GM12878 (cell line): Measurements from ENCODE around the gene SLC25A42. TPM values are rescaled to one million over a fixed set of nuclear protein-coding genes. Genes with fewer than 3 reads are reported as not detected.

Experiments used
- ATAC-seq: fragments of 200-7000 bp; cut with Tn5 transposase; 3 replicates; pipeline ENCODE4 v1.9.1; 2020; ENCODE audit warnings: mild to moderate bottlenecking, moderate library complexity
- BruUV-seq: library from RNA; stranded (reverse); fragments of 400-500 nt; replicated peaks from 2 replicates; lab custom pipeline; 2021; lab: Mats Ljungman, UMichigan
- CTCF ChIA-PET: fragments of 300-600 bp; sonication (Branson Sonifier 250); formaldehyde crosslinking; extraction: SDS; loops from one replicate; lab custom pipeline; 2021; ENCODE audit warnings: inconsistent platforms; lab: Yijun Ruan, JAX
- POLR2A ChIA-PET: fragments of 350-600 bp; formaldehyde crosslinking; extraction: SDS; loops from one replicate; lab custom pipeline; 2021; ENCODE audit warnings: inconsistent platforms; lab: Charles Lee
- RAD21 ChIA-PET: fragments of 300-600 bp; sonication (Branson Sonifier 250); formaldehyde crosslinking; loops from one replicate; lab custom pipeline; 2023; ENCODE audit warnings: antibody characterized with exemption; ENCODE audit not compliant: unreplicated experiment; lab: Charles Lee
- SMC1A ChIA-PET: fragments of 300-600 bp; sonication (Branson Sonifier 250); formaldehyde crosslinking; loops from one replicate; lab custom pipeline; 2023; ENCODE audit not compliant: unreplicated experiment, uncharacterized antibody; lab: Charles Lee
- DNase-seq: peaks from one replicate; pipeline ENCODE4 v3.0.0-alpha.2; 2011; ENCODE audit warnings: low read depth, low spot score
- FAIRE-seq: peaks from 3 replicates; lab custom pipeline; 2011; peaks lifted over from hg19 to GRCh38; lab: Jason Lieb, UNC
- H2AFZ ChIP-seq: 2 replicates; pipeline ENCODE4 v1.6.0; 2011; ENCODE audit warnings: low read depth, low read length, control low read depth; ENCODE audit not compliant: control insufficient read depth
- H3K27ac ChIP-seq: 2 replicates; pipeline ENCODE4 v1.5.1; 2011; ENCODE audit warnings: control low read depth; ENCODE audit not compliant: control insufficient read depth, insufficient read depth
- H3K27me3 ChIP-seq, 2 experiments: replicated peaks in 1 of 2; 2 replicates each; pipeline versions ENCODE4 v1.6.0 to v1.6.1; 2011; ENCODE audit warnings: low read length in 1 of 2; ENCODE audit not compliant: control insufficient read depth in 2 of 2, insufficient read depth in 2 of 2
- H3K36me3 ChIP-seq, 2 experiments: 2 replicates each; pipeline ENCODE4 v1.5.1; 2011; ENCODE audit warnings: low read length in 1 of 2; ENCODE audit not compliant: control insufficient read depth in 2 of 2, insufficient read depth in 2 of 2
- H3K4me1 ChIP-seq: 2 replicates; pipeline ENCODE4 v1.6.1; 2011; ENCODE audit warnings: mild to moderate bottlenecking, low read length, moderate library complexity, mixed read lengths; ENCODE audit not compliant: control insufficient read depth, insufficient read depth
- H3K4me2 ChIP-seq: 2 replicates; pipeline ENCODE4 v1.6.0; 2011; ENCODE audit warnings: control low read depth; ENCODE audit not compliant: control insufficient read depth, insufficient read depth
- H3K4me3 ChIP-seq: fragments of 200-600 bp; sonication (generic); 2 replicates; pipeline ENCODE4 v1.5.1; 2016
- H3K79me2 ChIP-seq: 2 replicates; pipeline ENCODE4 v1.6.0; 2011; ENCODE audit warnings: low read length; ENCODE audit not compliant: control insufficient read depth, insufficient read depth
- H3K9ac ChIP-seq: 2 replicates; pipeline ENCODE4 v1.8.0; 2011; ENCODE audit warnings: low read length, control low read depth, mixed read lengths; ENCODE audit not compliant: control insufficient read depth, insufficient read depth
- H3K9me3 ChIP-seq: replicated peaks from 3 replicates; pipeline ENCODE4 v1.5.1; 2011; ENCODE audit warnings: mild to moderate bottlenecking, low read length; ENCODE audit not compliant: control insufficient read depth, insufficient read depth
- H4K20me1 ChIP-seq: 2 replicates; pipeline ENCODE4 v1.6.0; 2011; ENCODE audit not compliant: control insufficient read depth, insufficient read depth
- CEBPB ChIP-seq, 2 experiments: fragments of 150-350 bp in 1 of 2; IDR thresholded peaks; 2 replicates each; pipeline ENCODE4 v1.6.1; 2012 to 2014; ENCODE audit warnings: low read depth in 2 of 2, low read length in 2 of 2, borderline replicate concordance in 1 of 2, inconsistent platforms in 1 of 2
- EGR1 ChIP-seq, 2 experiments: IDR thresholded peaks; 1 replicate in 1 of 2; 2 replicates in 1 of 2; pipeline ENCODE4 v1.6.1; 2011 to 2012; ENCODE audit warnings: low read depth in 2 of 2, low read length in 2 of 2, borderline replicate concordance in 1 of 2, mild to moderate bottlenecking in 1 of 2, moderate library complexity in 1 of 2
- ETV6 ChIP-seq, 2 experiments: fragments of 450-650 bp in 1 of 2; IDR thresholded peaks in 1 of 2; conservative IDR thresholded peaks in 1 of 2; 2 replicates each; pipeline ENCODE4 v1.6.1; 2014; ENCODE audit warnings: antibody characterized with exemption in 1 of 2, borderline replicate concordance in 1 of 2, low read depth in 1 of 2, mild to moderate bottlenecking in 1 of 2, moderate library complexity in 1 of 2
- FOXM1 ChIP-seq: IDR thresholded peaks from 2 replicates; pipeline ENCODE4 v1.6.1; 2012; ENCODE audit warnings: low read depth, mild to moderate bottlenecking, inconsistent platforms, low read length, moderate library complexity
- KDM1A ChIP-seq: fragments of 200-600 bp; sonication (generic); IDR thresholded peaks from 2 replicates; pipeline ENCODE4 v1.6.1; 2016; ENCODE audit warnings: borderline replicate concordance
- SREBF2 ChIP-seq: IDR thresholded peaks from 2 replicates; pipeline ENCODE4 v1.6.1; 2012; ENCODE audit warnings: mild to moderate bottlenecking, low read length
- SUPT20H ChIP-seq: IDR thresholded peaks from 2 replicates; pipeline ENCODE4 v1.6.1; 2011; ENCODE audit warnings: low read depth, mild to moderate bottlenecking, low read length, moderate library complexity, borderline replicate concordance; ENCODE audit not compliant: control insufficient read depth
- TCF7 ChIP-seq: IDR thresholded peaks from 2 replicates; pipeline ENCODE4 v1.6.1; 2014; ENCODE audit warnings: antibody characterized with exemption, borderline replicate concordance
- USF1 ChIP-seq: IDR thresholded peaks from 2 replicates; pipeline ENCODE4 v1.6.1; 2011; ENCODE audit warnings: borderline replicate concordance, low read depth, mild to moderate bottlenecking, moderate library complexity, mixed read lengths, low read length; ENCODE audit not compliant: insufficient read depth; ENCODE audit errors: extremely low read length
- WRNIP1 ChIP-seq: IDR thresholded peaks from 2 replicates; pipeline ENCODE4 v1.6.1; 2011; ENCODE audit warnings: low read depth, low read length, improper control_type of control experiment, borderline replicate concordance
- ZBED1 ChIP-seq: IDR thresholded peaks from 2 replicates; pipeline ENCODE4 v1.6.1; 2016; ENCODE audit warnings: borderline replicate concordance
- ZBTB40 ChIP-seq: fragments of 450-650 bp; IDR thresholded peaks from 2 replicates; pipeline ENCODE4 v1.6.1; 2016; ENCODE audit warnings: mild to moderate bottlenecking, moderate library complexity, borderline replicate concordance
- ZNF622 ChIP-seq: fragments of 450-650 bp; IDR thresholded peaks from 2 replicates; pipeline ENCODE4 v1.6.1; 2017; ENCODE audit warnings: mild to moderate bottlenecking, inconsistent platforms
- WGBS: methylation state at CpG from one replicate; pipeline ENCODE4 v1.1.6; 2016; ENCODE audit warnings: low lambda C conversion rate; ENCODE audit not compliant: insufficient replicate concordance, insufficient coverage; ENCODE audit errors: missing lambda C conversion rate; 5-methylcytosine and 5-hydroxymethylcytosine counted together
- in situ Hi-C: fragments of 300-500 bp; cut with MboI; formaldehyde crosslinking; loops from 9 replicates; pipeline ENCODE4 v1.14.3; 2018; ENCODE audit warnings: mixed read lengths
- intact Hi-C: fragments of 100-400 bp; cut with micrococcal nuclease; formaldehyde crosslinking; loops from one replicate; pipeline ENCODE4 v1.14.2; 2022; ENCODE audit not compliant: unreplicated experiment
- polyA plus RNA-seq, 11 experiments: library from polyadenylated mRNA; depleted of rRNA in 4 of 11; unstranded in 6 of 11; stranded (reverse) in 5 of 11; fragments of >200 nt; fragmentation: Nextera tagmentation in 4 of 11; fragmentation: Illumina TruSeq in 1 of 11; extraction: Ambion mirVana in 4 of 11; extraction: Trizol in 1 of 11; gene quantifications; 1 replicate in 1 of 11; 2 replicates in 10 of 11; pipeline versions ENCODE4 v1.2.1 to v1.2.3, GENCODE V29; 2011 to 2016; ENCODE audit warnings: inconsistent platforms in 2 of 11, missing spikeins in 2 of 11, low read depth in 1 of 11
- total RNA-seq, 4 experiments: library from RNA; depleted of rRNA in 3 of 4; stranded (reverse); fragments of >200 nt in 3 of 4; fragmentation: Illumina TruSeq in 1 of 4; extraction: Trizol in 1 of 4; gene quantifications; 2 replicates each; pipeline versions ENCODE4 v1.2.1 to v1.2.3, GENCODE V29; 2013 to 2021

The SLC25A42 gene
- total and polyA plus RNA-seq, 10 of the 15 experiments (the other 5 are each of a cell fraction or from before 2014, with no cell fraction given) = 0.24 to 19.2 (median 9.6) TPM

- Histone ChIP-seq H3K4me3 (no peak overlapping the region), H4K20me1 (no peaks in the 10 kb centered on the region), H3K27ac (no peak overlapping the region), H2AFZ (no peak overlapping the region), H3K9me3 (no peaks in the 10 kb centered on the region), H3K4me2 (no peak overlapping the region), H3K27me3 (no peaks in the 10 kb centered on the region), H3K79me2 (peaks cover 9% of the 10 kb centered on the region), H3K36me3 (no peaks in the 10 kb centered on the region; a peak in 1 of 4 replicates), H3K9ac (no peak overlapping the region), H3K4me1 (peaks cover 6% of the 10 kb centered on the region; the same call in 1 of the 2 replicates)
- ATAC-seq (no peak), DNase-seq (no peak), FAIRE-seq (no peak)
- POLR2A ChIA-PET = interaction anchor here (0.9 kb wide), 1 partner anchor 17 kb away, joined by 3 read pairs; no protein-coding TSS in a partner anchor
- SMC1A ChIA-PET = interaction anchor here (0.5 to 1.7 kb wide), 5 partner anchors 16 to 116 kb away, joined by 3 to 8 read pairs (median 4); no protein-coding TSS in a partner anchor
- CTCF ChIA-PET = interaction anchor here (0.7 to 6.8 kb wide), 12 partner anchors 11 to 90 kb away, joined by 3 to 76 read pairs (median 5); partner anchors contain the start of genes BORCS8 and RFXANK
- in situ Hi-C loops = loop anchor here (5.0 to 10.0 kb wide), 3 partner anchors 37 to 354 kb away; no protein-coding TSS in a partner anchor
- intact Hi-C loops = no loop called here
- no TSS peak for BruUV-seq
- no peak for TF ChIP-seq SREBF2
- no peak for TF ChIP-seq TCF7
- no peak for TF ChIP-seq ZBED1
- TF ChIP-seq EGR1 (IDR thresholded peaks at IDR 0.05; ENCODE audit: borderline replicate concordance in 1 of 2, low read depth in 2 of 2, low read length in 2 of 2) = no peak
- TF ChIP-seq ZBTB40 = no peak
- TF ChIP-seq SUPT20H = no peak
- no peak for TF ChIP-seq WRNIP1
- TF ChIP-seq KDM1A = no peak
- TF ChIP-seq CEBPB (IDR thresholded peaks at IDR 0.05; ENCODE audit: borderline replicate concordance in 1 of 2, low read depth in 2 of 2, low read length in 2 of 2) = no peak
- no peak for TF ChIP-seq FOXM1
- no peak for TF ChIP-seq ZNF622
- no peak for TF ChIP-seq ETV6 (conservative IDR thresholded peaks at IDR 0.05 in 1 of 2, IDR thresholded peaks at IDR 0.05 in 1 of 2; ENCODE audit: borderline replicate concordance in 1 of 2, low read depth in 1 of 2)
- TF ChIP-seq USF1 = no peak
- 38% methylated on average over 5 of the region's 5 CpGs for WGBS
- RAD21 ChIA-PET = interaction anchor here (1.1 to 5.3 kb wide), 3 partner anchors 9 to 34 kb away, joined by 3 to 39 read pairs (median 4); no protein-coding TSS in a partner anchor
Measured at GRCh38 chr19:19140476-19140875, 76.7 kb downstream of the SLC25A42 start.
